Inferior parietal cortex (tissue), 1 donor: ENCODE data around the gene MYO9A.
A peak's percentile ranks its signal among the peaks of the same experiment; 100 is the strongest.
"Not testable (repeated sequence)": the region's sequence is repeated elsewhere in the genome, so short reads cannot be mapped to it uniquely, and the experiment has no call there.

ENCODE experiments used
- DNase-seq: peaks from one replicate; pipeline ENCODE4 v3.0.0-alpha.2; 2016; ENCODE audit errors: extremely low spot score

MYO9A gene

DNA sequence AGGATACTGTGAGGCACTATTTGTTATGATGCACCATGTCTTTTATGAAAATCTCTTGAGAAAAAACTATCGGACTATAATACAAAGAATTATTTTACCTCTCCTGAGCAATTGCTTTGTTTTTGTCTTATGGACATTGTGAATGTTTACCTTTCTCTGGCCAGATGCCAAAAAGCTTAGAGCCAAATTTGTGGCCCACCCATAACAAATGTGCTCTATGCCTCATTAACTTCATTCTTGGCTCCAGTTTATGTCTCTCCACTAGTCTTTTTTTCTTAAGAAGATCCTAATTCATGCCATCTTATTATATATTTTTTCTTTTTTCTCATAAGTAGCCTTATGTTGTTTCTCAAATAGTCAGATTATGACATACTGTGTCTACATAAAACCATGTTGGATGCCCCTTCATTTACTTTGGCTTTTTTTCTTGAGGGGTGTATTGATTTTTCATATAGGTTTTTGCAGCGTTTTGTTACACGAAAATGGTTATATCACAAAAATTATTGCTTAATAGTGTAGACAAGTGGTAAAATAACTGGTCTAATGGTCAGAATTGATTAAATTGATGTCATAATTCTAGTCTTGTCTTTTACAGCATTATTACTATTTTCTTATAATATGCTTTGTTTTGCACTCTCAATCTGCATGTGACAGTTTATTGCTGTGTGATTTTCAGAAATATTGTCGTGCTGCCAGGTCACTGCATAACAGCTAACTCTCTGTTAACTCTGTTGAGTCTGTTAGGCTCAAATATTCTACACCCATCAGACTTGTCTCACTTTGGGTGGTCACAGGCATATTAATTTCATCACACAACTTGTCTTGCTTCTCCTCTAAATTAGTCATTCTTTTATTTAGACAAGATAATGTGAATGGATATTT is 18.5 kb upstream of the MYO9A start:
- DNase-seq: no peak

- DNase-seq: no peak
Observed at GRCh38 chr15:72135719-72136118, 17.8 kb upstream of the MYO9A start.

DNA sequence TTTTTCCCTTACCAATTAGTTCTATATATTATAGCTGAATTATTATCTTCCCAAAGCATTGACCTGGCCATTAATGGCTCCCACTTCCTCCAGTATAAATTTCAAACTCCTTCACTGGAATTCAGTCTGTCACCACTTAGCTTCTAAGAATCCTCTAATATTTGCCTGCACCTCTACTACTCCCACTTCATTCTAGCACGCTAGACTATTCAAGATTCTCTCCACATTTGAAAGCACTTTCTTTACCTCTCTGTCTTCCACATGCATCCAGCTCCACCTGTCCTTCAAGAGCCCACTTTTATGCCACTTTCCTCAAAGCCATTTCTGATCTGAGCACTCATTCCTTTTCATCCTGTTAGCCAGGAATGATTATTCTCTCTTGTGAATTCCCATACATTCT is 15.3 kb upstream of the MYO9A start:
- no peak for DNase-seq

GRCh38 chr15:72131922-72132321 is 14.0 kb upstream of the MYO9A start:
- DNase-seq: no peak

DNA sequence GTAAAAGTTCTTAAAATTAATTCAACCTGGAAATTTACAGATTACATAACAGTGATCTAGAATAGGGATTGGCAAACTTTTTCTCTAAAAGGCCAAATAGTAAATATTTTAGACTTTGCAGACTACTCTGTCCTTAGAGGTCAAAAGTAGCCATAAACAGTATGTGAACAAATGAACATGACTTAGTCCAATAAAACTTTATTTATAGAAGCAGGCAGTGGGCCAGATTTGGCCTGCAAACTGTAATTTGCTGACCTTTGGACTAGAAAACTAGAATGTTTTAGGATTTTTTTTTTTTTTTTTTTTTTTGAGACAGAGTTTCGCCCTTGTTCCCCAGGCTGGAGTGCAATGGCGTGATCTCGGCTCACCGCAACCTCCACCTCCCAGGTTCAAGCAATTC is 12.3 kb upstream of the MYO9A start:
- DNase-seq: no peak

GRCh38 chr15:72128359-72128758 is 10.4 kb upstream of the MYO9A start:
- no peak for DNase-seq

DNA sequence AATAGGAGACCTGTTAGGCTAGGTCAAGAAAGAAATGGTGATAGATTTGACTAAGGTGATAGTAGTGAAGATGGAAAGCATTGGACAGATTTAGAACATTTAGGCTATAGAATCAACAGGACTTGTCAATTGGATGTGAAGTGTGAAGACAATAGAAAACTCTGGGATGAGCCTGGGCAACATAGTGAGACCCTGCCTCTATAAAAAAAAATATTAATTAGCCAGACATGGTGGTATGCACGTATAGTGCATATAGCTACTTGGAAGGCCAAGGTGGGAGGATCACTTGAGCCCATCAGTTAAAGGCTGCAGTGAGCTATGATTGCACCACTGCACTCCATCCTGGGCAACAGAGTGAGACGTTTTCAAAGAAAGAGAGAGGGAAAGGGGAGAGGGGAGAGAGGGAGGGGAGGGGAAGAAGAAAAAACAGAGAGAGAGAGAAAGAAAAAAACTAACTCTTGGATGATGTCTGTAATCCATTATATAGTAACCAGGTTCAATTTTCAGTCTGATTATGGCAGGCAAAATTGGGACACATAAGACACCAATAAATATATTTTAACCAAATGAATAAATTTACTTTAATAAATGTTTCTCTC is 9.9 kb upstream of the MYO9A start:
- DNase-seq: no peak

DNA sequence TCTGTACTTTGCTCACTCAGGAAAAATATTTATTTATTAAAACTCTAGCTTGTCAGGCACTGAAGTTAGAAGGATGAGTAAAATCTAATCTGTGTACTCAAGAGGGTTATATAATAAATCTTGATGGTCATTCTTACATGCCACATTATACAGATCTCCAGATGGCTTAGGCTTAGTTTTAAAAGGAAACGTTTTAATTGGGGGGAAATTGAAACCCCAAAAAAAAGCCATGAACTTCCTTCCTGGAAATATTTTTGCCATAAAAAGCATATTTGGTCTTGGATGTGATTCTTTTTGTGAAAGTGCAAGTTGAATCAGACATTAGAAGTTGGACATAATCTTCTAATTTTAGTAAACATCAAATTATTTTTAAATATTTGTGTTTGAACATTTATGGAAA is 6.3 kb upstream of the MYO9A start:
- DNase-seq: no peak

- no peak for DNase-seq
Observed at GRCh38 chr15:72117486-72118016, 399 bp downstream of the MYO9A start.

GRCh38 chr15:72116731-72117485 is 1.0 kb downstream of the MYO9A start:
- peak; percentile 35 for DNase-seq

DNA sequence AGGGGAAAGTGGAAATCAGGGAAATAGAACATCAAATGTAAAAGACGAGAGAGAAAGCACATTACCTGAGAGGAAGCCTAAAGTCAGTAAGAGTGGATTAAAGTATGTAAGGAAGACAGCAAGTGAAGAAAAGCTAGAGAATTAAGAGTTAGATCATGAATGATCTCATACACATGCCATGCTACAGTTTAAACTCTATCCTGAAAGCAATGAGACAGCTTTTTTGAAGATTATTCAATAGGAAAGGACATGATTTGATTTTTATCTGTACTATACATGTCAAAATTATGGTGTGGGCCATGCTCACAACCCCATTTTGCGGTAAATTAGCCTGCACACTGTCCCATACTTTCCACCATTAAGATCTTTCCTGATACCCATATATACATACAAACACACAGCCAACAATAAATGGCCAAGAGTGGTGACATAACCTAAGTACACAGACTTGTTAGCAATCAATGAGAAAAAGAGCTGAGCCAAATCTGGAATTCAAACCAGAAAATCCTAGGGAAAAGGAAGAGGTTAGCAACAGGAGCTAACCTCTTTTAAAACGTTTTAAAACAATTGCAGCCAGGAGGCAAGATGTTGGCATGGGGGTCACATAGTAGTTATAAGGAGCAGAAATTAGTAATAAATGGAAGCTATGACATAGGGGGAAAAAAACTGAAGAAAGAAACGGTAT is 4.5 kb downstream of the MYO9A start:
- no peak for DNase-seq

DNA sequence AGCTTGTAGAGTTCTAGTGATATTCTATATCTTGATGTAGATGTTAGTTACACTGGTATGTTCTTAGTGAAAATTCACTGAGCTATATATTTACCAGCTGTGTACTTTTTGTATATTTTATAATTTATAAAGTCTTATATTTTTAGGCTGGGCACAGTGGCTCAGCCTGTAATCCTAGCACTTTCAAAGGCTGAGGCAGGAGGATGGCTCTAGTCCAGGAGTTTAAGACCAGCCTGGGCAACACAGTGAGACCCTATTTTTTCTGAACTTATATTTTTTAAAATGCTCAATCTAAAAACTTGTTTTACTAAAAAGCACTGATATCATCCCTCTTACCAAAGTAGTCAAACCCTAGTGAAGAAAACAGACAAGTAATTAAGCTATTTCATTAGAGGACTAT is 5.1 kb downstream of the MYO9A start:
- DNase-seq: no peak

GRCh38 chr15:72112116-72112515 is 5.8 kb downstream of the MYO9A start:
- no peak for DNase-seq

DNA sequence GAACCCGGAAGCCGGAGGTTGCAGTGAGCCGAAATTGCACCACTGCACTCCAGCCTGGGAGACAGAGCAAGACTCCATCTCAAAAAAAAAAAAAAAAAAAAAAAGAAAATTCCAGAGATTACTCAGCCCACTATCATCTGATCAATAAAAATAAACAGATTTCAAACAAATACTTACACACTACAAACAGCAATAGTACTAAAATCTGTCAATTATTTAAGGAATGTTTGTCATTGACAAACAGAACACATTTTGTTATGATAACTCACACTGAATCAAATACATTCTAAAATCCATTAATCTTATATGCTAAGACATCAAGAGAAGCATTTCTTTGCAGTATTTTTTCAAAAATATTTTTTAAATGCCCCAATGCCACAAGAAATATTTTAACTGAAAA is 7.6 kb downstream of the MYO9A start:
- DNase-seq: no peak

DNA sequence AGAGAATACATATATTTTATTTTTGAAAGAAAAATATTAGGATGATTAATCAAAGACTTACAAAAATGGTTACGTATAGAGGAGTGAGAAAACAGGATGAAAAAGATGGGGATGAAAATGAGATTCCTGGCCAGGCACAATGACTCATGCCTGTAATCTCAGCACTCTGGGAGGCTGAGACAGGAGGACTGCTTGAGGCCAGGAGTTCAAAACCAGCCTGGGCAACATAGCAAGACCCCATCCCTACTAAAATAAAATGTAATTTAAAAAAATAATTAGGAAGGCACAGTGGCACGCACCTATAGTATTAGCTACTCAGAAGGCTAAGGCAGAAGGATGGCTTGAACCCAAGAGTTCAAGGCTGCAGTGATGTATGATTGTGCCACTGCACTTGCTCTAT is 11.9 kb downstream of the MYO9A start:
- no peak for DNase-seq

- no peak for DNase-seq
Observed at GRCh38 chr15:72105111-72105510, 12.8 kb downstream of the MYO9A start.

DNA sequence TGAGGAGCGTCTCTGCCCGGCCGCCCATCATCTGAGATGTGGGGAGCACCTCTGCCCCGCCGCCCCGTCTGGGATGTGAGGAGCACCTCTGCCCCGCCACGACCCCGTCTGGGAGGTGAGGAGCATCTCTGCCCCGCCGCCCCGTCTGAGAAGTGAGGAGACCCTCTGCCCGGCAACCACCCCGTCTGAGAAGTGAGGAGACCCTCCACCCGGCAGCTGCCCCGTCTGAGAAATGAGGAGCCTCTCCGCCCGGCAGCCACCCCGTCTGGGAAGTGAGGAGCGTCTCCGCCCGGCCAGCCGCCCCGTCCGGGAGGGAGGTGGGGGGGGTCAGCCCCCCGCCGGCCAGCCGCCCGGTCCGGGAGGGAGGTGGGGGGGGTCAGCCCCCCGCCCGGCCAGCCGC is 17.4 kb downstream of the MYO9A start:
- DNase-seq: not testable (repeated sequence)

- no peak for DNase-seq
Observed at GRCh38 chr15:72099155-72099554, 18.8 kb downstream of the MYO9A start.

DNA sequence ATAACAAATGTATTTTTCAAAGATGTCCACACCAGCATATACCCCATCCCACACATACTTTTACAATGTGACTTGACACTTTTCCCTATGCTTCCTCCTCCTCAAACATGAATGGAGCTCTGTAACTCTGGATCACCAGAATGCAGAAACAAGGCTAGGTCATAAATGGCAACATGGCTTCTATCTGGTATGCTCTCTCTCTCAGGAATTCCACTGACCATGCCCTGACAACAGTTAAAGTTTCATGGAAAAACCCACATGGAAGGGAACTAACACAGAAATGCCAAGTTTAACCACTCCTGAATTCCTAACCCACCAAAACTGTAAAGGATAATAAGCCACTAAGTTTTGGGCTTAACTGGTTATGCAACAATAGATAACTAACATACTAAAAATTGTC is 19.9 kb downstream of the MYO9A start:
- no peak for DNase-seq

GRCh38 chr15:72096796-72097195 is 21.2 kb downstream of the MYO9A start:
- DNase-seq: no peak

DNA sequence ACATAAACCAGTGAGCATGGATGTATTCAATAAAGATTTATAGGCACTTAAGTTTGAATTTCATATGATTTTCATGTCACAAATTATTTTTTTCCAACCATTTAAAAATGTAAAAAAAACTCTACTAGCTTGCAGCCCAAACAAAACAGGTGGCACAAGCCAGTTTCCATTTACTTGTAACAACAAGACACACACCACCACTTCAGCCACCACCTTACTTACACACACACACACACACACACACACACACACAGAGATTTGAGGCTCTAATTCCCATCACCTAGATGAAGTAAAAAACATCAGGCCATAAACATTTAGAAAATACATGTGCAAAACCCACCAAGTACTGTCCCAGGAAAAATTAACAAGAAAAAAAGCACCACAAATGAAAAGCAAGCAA is 25.3 kb downstream of the MYO9A start:
- DNase-seq: no peak

GRCh38 chr15:72092006-72092405 is 25.9 kb downstream of the MYO9A start:
- no peak for DNase-seq
